HT-29 (cell line): ENCODE measurements around the gene PTPN2. TPM values are rescaled to one million over a fixed set of nuclear protein-coding genes. Genes with fewer than 3 reads are reported as not detected.
"Not testable (repeated sequence)": the region's sequence is repeated elsewhere in the genome, so short reads cannot be mapped to it uniquely, and the experiment has no call there.

ENCODE experiments used
- DNase-seq: peaks from one replicate; pipeline ENCODE4 v3.0.0-alpha.2; 2015; ENCODE audit warnings: low spot score
- total RNA-seq: library from RNA; depleted of rRNA; stranded (reverse); fragments of >200 nt; shearing (Covaris generic); gene quantifications from 2 replicates; pipeline ENCODE4 v1.2.3, GENCODE V29; 2014

PTPN2 gene
- total RNA-seq, 1 experiment from 2014 or later = 27.7 TPM

- no peak for DNase-seq
Measured at GRCh38 chr18:12825230-12825629, 58.8 kb downstream of the PTPN2 start.

- DNase-seq = no peak
Measured at GRCh38 chr18:12823892-12824291, 60.1 kb downstream of the PTPN2 start.

- DNase-seq = no peak
Measured at GRCh38 chr18:12821408-12821807, 62.6 kb downstream of the PTPN2 start.

- no peak for DNase-seq
Measured at GRCh38 chr18:12820506-12820905, 63.5 kb downstream of the PTPN2 start.

GRCh38 chr18:12819841-12820240 is 64.2 kb downstream of the PTPN2 start:
- DNase-seq = no peak

GRCh38 chr18:12819322-12819721 is 64.7 kb downstream of the PTPN2 start:
- no peak for DNase-seq

GRCh38 chr18:12818243-12818642 is 65.8 kb downstream of the PTPN2 start:
- no peak for DNase-seq

- DNase-seq = no peak
Measured at GRCh38 chr18:12816451-12816850, 67.6 kb downstream of the PTPN2 start.

GRCh38 chr18:12811191-12811950 is 72.7 kb downstream of the PTPN2 start:
- no peak for DNase-seq

GRCh38 chr18:12803069-12803936 is 80.7 kb downstream of the PTPN2 start:
- DNase-seq = peak; percentile 13

GRCh38 chr18:12802538-12802937 is 81.5 kb downstream of the PTPN2 start:
- no peak for DNase-seq

- no peak for DNase-seq
Measured at GRCh38 chr18:12796448-12796847, 87.6 kb downstream of the PTPN2 start.

- DNase-seq = no peak
Measured at GRCh38 chr18:12791610-12792009, 92.4 kb downstream of the PTPN2 start.

GRCh38 chr18:12786669-12787068 is 97.4 kb downstream of the PTPN2 start:
- DNase-seq = no peak

- DNase-seq = no peak
Measured at GRCh38 chr18:12783524-12783923, 100.5 kb downstream of the PTPN2 start.

GRCh38 chr18:12782521-12782920 is 101.5 kb downstream of the PTPN2 start:
- DNase-seq = no peak

- DNase-seq = no peak
Measured at GRCh38 chr18:12779456-12779855, 104.6 kb downstream of the PTPN2 start.

- DNase-seq = no peak
Measured at GRCh38 chr18:12779043-12779442, 105.0 kb downstream of the PTPN2 start.

- DNase-seq = no peak
Measured at GRCh38 chr18:12777500-12777944, 106.5 kb downstream of the PTPN2 start.

GRCh38 chr18:12776821-12777471 is 107.1 kb downstream of the PTPN2 start:
- DNase-seq = no peak

GRCh38 chr18:12776415-12776814 is 107.6 kb downstream of the PTPN2 start:
- not testable (repeated sequence) for DNase-seq

- no peak for DNase-seq
Measured at GRCh38 chr18:12774982-12775381, 109.1 kb downstream of the PTPN2 start.
